GM18502 (cell line): Measurements from ENCODE around the gene CCDC54.

Experiments used
- ATAC-seq: cut with Tn5 transposase; IDR thresholded peaks from one replicate; pipeline ENCODE4 v1.9.1; 2021; ENCODE audit warnings: mild to moderate bottlenecking; ENCODE audit not compliant: unreplicated experiment, poor library complexity

The CCDC54 gene

GRCh38 chr3:107387555-107387954 is 10.3 kb downstream of the CCDC54 start:
- no peak for ATAC-seq

DNA sequence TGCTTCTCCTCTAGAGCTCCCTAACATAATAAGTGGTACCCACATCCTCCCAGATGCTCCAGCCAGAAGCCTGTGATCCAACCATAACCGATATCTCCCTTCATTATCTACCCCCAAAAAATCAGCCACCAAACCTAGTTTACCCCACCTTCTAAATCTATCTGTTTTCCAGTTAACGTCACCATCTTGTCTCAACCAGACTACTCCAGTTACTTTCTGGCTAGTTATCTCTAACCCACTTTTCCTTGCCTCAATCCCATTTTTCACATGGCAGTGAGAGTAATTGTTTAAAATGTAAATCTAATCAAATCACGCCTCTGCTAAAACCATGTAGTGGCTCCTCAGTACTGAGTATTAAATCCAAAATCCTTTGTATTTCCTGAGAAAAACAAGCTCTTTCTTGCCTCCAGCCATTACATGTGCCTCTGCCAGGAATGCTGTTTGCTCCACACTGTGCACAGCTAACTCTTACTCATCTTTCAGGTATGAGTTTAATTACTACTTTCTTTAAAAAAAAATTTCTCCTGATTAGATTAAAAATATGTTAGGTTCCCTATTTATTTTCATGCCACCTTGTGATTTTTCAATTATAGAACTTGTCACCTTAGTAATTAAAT is 15.4 kb downstream of the CCDC54 start:
- no peak for ATAC-seq

DNA sequence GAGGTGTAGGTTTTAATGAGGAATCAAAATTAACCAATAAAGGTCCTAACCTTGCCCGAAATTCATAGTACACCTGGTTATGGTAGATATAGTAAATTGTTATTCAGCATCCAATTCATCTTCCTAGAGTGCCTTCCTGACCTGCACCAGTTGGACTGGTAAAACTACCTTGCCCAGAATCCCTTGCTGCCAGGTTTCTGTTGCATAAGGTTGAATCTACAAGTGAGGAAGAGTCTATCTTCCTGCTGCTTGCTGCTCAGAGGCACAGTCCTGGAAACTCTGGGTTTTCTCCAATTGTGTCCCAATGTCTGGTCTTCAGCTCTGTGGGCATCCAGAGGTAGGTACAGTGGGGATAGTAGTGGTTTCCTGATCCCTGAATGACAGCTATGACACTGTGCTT is 17.3 kb downstream of the CCDC54 start:
- ATAC-seq, result no peak

- no peak for ATAC-seq
These were observed 17.8 kb downstream of the CCDC54 start for GRCh38 chr3:107395066-107395465.

DNA sequence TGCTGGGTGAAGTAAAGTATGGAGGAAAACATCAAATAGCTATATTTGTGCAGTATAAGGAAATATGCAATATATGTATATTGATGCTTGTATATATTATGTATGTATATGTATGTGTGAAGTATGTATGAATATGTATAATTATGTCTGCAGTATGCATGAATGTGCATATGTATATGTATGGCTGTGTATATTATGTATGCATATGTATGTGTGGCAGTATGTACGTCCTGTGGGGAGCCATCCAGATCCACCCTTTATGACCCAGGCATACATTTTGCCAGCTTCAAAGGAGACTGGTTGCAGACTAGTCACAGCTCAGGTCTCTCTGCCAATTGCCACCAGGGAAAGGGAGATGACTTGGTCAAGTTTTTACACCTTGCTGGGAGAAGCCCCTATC is 24.1 kb downstream of the CCDC54 start:
- ATAC-seq, result no peak

GRCh38 chr3:107402214-107402613 is 25.0 kb downstream of the CCDC54 start:
- ATAC-seq, result no peak

DNA sequence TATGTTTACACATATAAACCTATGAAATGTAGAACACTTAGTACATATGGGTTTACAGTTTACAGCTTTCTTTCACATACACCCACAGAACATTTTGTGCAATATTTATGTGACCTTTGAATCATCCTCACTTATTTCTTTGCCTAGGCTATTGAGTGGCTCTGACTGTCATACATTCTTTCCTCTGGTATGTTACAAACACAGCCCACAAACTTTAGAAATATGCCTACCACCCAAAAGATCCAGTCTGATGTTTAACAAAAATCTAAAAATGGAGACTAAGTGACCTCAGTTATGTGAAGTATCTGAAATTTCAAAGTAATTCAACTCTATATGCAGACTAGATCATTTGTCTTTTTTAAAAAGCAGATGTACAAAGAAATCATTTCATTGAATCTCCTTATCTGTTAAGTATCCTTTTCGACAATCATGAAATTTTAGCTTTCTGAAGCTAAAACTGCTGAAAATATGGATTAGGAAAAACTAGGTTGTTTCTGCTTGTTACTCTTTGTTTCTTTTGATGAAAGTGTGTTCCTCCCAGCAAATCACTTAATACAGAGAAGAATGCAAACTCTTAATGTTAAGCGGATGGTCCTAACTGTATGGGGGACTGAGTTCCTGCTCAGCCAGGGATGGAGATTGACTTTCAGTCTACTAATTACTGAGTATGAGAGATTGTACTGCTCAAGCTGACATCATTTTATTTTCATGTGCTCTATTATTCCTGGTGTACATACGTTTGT is 27.7 kb downstream of the CCDC54 start:
- ATAC-seq, result no peak

GRCh38 chr3:107407355-107407754 is 30.1 kb downstream of the CCDC54 start:
- no peak for ATAC-seq

- ATAC-seq, result no peak
These were observed 31.3 kb downstream of the CCDC54 start for GRCh38 chr3:107408513-107408912.

GRCh38 chr3:107409365-107409764 is 32.1 kb downstream of the CCDC54 start:
- no peak for ATAC-seq

- ATAC-seq, result no peak
These were observed 33.4 kb downstream of the CCDC54 start for GRCh38 chr3:107410606-107411005.

GRCh38 chr3:107411056-107411455 is 33.8 kb downstream of the CCDC54 start:
- ATAC-seq, result no peak

DNA sequence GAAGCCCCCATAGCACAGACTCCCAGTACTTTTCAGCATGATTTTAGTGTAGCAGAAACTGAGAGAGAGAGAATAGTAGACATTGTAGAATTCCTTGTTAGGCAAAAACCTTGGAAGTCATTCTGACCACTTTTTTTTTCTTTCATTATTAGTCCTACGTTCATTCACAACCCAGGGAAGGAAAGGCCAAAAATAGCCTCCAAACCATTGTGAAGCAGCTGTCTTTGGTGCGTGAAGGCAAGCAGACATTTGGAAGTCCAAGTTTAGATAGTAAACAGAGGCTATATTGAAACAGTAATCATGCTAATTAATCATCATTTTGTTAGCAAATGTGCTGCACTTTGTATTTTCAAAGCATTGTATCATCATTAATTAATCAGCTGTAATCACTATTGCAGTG is 34.5 kb downstream of the CCDC54 start:
- no peak for ATAC-seq

DNA sequence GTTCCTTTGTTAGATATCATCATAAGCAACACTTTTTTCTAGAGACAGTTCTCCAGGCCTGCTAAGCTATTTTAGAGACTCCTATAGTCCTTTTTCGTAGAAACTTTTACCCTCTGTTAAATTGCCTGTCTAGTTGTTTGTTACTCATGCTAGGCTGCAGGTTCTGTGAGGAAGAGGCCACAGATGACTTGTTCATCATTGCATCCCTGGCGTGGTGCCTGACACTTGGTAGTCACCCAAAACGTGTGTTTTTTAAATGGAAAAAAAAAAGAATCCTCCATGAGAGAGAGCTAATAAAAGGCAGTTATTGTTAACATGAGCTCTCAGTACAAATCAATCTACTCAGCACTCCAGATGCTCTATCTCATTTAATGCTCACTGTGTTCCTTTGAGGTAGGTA is 35.1 kb downstream of the CCDC54 start:
- no peak for ATAC-seq

DNA sequence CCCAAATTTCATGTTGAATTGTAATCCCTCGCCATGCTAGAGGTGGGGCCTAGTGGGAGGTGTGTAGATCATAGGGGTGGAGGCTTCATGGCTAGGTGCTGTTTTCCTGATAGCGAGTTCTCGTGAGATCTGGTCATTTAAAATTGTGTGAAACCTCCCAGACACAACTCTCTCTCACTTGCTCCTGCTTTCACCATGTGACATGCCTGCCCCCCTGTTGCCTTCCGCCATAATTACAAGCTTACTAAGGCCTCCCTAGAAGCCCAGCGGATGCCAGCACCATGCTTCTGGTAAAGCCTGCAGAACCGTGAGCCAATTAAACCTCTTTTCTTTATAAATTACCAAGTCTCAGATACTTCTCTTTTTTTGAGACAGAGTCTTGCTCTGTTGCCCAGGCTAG is 36.0 kb downstream of the CCDC54 start:
- ATAC-seq, result no peak

- peak; percentile 94 for ATAC-seq
These were observed 37.2 kb downstream of the CCDC54 start for GRCh38 chr3:107414325-107414964.

DNA sequence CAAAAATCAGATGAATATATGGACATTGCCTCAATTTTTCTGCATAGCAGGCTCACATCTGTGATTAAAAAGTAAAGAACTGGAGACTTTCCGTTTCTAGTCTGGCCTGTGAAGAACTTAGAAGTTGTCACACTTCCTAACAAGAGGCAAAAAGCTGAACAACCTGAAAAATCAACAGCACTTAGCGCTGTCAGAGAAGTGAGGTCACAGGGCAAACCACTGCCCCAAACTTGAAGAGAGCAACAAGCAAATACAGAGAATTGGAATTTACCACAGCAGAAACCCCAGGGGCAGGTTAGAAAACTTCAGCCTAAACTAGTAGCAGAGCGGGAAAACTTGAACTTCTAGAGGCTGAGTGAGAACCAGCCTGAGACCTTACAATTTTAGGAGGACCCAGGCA is 38.9 kb downstream of the CCDC54 start:
- ATAC-seq, result no peak

DNA sequence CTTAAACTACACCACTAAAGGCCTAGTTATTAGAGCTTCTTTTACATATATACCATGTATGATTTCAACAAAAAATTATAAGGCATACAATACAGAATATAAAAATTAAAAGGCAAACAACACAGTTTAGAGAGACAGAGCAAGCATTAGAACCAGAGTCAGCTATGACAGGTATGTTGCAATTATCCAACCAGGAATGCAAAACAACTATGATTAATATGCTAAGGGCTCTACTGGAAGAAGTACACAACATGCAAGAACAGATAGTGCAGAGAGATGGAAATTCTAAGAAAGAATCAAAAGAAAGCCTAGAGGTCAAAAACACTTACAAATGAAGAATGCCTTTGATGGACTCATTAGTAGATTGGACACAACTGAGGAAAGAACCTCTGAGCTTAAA is 39.6 kb downstream of the CCDC54 start:
- ATAC-seq, result no peak

- ATAC-seq, result peak; percentile 89
These were observed 44.0 kb downstream of the CCDC54 start for GRCh38 chr3:107421170-107421792.

GRCh38 chr3:107421881-107422280 is 44.6 kb downstream of the CCDC54 start:
- ATAC-seq, result no peak

- no peak for ATAC-seq
These were observed 47.8 kb downstream of the CCDC54 start for GRCh38 chr3:107425033-107425432.
